Kidney (tissue), 14 donors: Measurements from ENCODE around the gene PCYOX1L. TPM values are rescaled to one million over a fixed set of nuclear protein-coding genes. Genes with fewer than 3 reads are reported as not detected.
"Not testable (repeated sequence)": the region's sequence is repeated elsewhere in the genome, so short reads cannot be mapped to it uniquely, and the experiment has no call there.

Experiments
- DNase-seq, 5 donors: peaks; one replicate each; pipeline ENCODE4 v3.0.0-alpha.2; 2013 to 2020
- FAIRE-seq: peaks from 2 replicates; lab custom pipeline; 2012; peaks lifted over from hg19 to GRCh38; lab: Jason Lieb, UNC
- H3K27ac ChIP-seq, 2 donors: one replicate each; pipeline ENCODE4 v1.7.0; 2013; ENCODE audit warnings: low read depth in 2 of 2, low read length in 2 of 2, inconsistent platforms in 1 of 2
- H3K27me3 ChIP-seq: one replicate; pipeline ENCODE4 v1.7.1; 2013; ENCODE audit warnings: low read length, inconsistent platforms; ENCODE audit not compliant: control insufficient read depth, insufficient read depth
- H3K36me3 ChIP-seq, 3 donors: one replicate each; pipeline versions ENCODE4 v1.7.0 to v1.7.1; 2013; ENCODE audit warnings: low read length in 3 of 3, control low read depth in 1 of 3, inconsistent platforms in 1 of 3; ENCODE audit not compliant: insufficient read depth in 3 of 3, control insufficient read depth in 2 of 3
- H3K4me1 ChIP-seq, 3 donors: one replicate each; pipeline versions ENCODE4 v1.7.0 to v1.7.1; 2013; ENCODE audit warnings: low read length in 3 of 3, inconsistent platforms in 1 of 3, low read depth in 1 of 3; ENCODE audit not compliant: control insufficient read depth in 2 of 3, insufficient read depth in 2 of 3
- H3K4me3 ChIP-seq, 3 donors: one replicate each; pipeline versions ENCODE4 v1.7.0 to v1.8.1; 2013; ENCODE audit warnings: low read length in 3 of 3, control low read depth in 1 of 3, inconsistent platforms in 1 of 3
- H3K9ac ChIP-seq, 3 donors: one replicate each; pipeline versions ENCODE4 v1.7.0 to v1.7.1; 2013; ENCODE audit warnings: low read length in 3 of 3, control low read depth in 1 of 3, inconsistent platforms in 1 of 3
- H3K9me3 ChIP-seq, 3 donors: one replicate each; pipeline versions ENCODE4 v1.7.0 to v1.7.1; 2013; ENCODE audit warnings: low read length in 3 of 3, control low read depth in 1 of 3, inconsistent platforms in 1 of 3; ENCODE audit not compliant: control insufficient read depth in 2 of 3, insufficient read depth in 1 of 3
- intact Hi-C: fragments of 100-400 bp; cut with DNase I; formaldehyde crosslinking; loops from one replicate; pipeline ENCODE4 v1.11.1; 2022
- polyA plus RNA-seq: library from polyadenylated mRNA; stranded (reverse); fragments of 350-450 nt; fragmentation: Illumina TruSeq; extraction: RNeasy Lipid Tissue Mini Kit (QIAGEN cat#74804); gene quantifications from one replicate; pipeline ENCODE4 v1.2.3, GENCODE V29; 2014; ENCODE audit warnings: low read depth, low replicate concordance; ENCODE audit not compliant: insufficient read depth
- total RNA-seq: library from RNA; stranded (reverse); fragmentation: NEBNext Ultra II Directional; extraction: Animal tissue kit (Norgen Biotek cat#: 25700); gene quantifications from one replicate; pipeline ENCODE4 v1.2.1, GENCODE V29; 2021
- TF ChIP-seq, protein P1 (sequence below): IDR thresholded peaks from 3 replicates; pipeline ENCODE4 v1.5.1; 2012; ENCODE audit warnings: mild to moderate bottlenecking, moderate library complexity, borderline replicate concordance; ENCODE audit not compliant: insufficient read depth; ENCODE audit errors: extremely low read depth
- donor health status: control.
- donor health status: control.
- donor health status: control.
- donor health status: control.
- donor health status: control.
- donor health status: DM: yes; HTN: yes; CAD: no.
- donor health status: Normal renal cell carcinoma (clear cell type).

Gene PCYOX1L
- total and polyA plus RNA-seq, 2 donors from 2014 or later, result 7.2 to 9.0 TPM

GRCh38 chr5:149392718-149393117 lies 34.9 kb downstream of the PCYOX1L start:
- intact Hi-C loops, result no loop called here
- peaks cover 0 to 5% (median 0%) of the 10 kb centered on the region in 3 donors for H3K4me1 ChIP-seq
- H3K9ac ChIP-seq, result no peak overlapping the region
- H3K9me3 ChIP-seq, result no peaks in the 10 kb centered on the region
- H3K36me3 ChIP-seq, result no peaks in the 10 kb centered on the region
- no peaks in the 10 kb centered on the region for H3K27me3 ChIP-seq
- TF ChIP-seq, protein P1, sequence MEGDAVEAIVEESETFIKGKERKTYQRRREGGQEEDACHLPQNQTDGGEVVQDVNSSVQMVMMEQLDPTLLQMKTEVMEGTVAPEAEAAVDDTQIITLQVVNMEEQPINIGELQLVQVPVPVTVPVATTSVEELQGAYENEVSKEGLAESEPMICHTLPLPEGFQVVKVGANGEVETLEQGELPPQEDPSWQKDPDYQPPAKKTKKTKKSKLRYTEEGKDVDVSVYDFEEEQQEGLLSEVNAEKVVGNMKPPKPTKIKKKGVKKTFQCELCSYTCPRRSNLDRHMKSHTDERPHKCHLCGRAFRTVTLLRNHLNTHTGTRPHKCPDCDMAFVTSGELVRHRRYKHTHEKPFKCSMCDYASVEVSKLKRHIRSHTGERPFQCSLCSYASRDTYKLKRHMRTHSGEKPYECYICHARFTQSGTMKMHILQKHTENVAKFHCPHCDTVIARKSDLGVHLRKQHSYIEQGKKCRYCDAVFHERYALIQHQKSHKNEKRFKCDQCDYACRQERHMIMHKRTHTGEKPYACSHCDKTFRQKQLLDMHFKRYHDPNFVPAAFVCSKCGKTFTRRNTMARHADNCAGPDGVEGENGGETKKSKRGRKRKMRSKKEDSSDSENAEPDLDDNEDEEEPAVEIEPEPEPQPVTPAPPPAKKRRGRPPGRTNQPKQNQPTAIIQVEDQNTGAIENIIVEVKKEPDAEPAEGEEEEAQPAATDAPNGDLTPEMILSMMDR, result no peak
- DNase-seq (no peak), FAIRE-seq (no peak)
- no peak overlapping the region for H3K4me3 ChIP-seq
- no peak overlapping the region for H3K27ac ChIP-seq

GRCh38 chr5:149394996-149395395 lies 37.1 kb downstream of the PCYOX1L start:
- H3K4me1 ChIP-seq, FAIRE-seq, H3K27me3 ChIP-seq, DNase-seq, H3K36me3 ChIP-seq, H3K9ac ChIP-seq, H3K4me3 ChIP-seq, H3K27ac ChIP-seq, H3K9me3 ChIP-seq, intact Hi-C loops: not testable (repeated sequence)

DNA sequence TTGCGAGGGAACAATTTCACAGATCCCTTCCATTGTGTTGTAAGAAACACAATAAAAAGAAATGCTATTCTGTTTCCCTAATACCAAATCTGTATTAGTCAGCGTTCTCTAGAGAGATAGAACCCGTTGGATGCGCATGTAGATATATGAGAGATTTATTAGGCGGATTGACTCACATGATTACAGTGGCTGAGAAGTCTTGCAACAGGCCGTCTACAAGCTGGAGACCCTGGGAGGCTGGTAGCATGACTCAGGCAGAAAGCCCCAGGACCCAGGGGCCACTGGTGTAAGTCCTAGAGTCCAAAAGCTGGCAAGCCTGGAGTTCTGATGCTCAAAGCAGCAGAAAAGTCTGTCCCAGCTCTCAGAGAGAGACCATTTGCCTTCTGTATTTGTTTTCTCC lies 39.7 kb downstream of the PCYOX1L start:
- TF ChIP-seq, protein P1, result no peak
- no peak for FAIRE-seq
- H3K36me3 ChIP-seq, result no peaks in the 10 kb centered on the region

DNA sequence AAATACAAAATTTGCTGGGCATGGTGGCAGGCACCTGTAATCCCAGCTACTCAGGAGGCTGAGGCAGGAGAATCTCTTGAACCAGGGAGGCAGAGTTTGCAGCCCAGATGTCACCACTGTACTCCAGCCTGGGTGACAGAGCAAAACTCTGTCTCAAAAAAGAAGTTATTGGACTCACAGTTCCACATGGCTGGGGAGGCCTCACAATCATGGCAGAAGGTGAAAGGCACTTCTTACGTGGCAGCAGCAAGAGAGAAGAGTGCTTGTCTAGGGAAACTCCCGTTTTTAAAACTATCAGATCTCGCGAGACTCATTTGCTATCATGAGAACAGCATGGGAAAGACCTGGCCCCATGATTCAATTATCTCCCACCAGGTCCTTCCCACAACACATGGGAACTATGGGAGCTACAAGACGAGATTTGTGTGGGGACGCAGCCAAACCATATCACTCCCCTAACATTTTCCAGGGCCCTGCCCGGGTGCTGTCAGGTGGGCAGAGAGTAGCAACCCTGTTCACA lies 41.0 kb downstream of the PCYOX1L start:
- H3K9ac ChIP-seq, intact Hi-C loops, H3K4me1 ChIP-seq, H3K9me3 ChIP-seq, H3K27ac ChIP-seq, H3K4me3 ChIP-seq, FAIRE-seq, H3K27me3 ChIP-seq, H3K36me3 ChIP-seq, DNase-seq: not testable (repeated sequence)

More for the DNA sequence above, 39.7 kb downstream of the PCYOX1L start:
- Histone ChIP-seq H3K9ac (no peak overlapping the region), H3K27ac (no peak overlapping the region), H3K9me3 (no peaks in the 10 kb centered on the region), H3K4me3 (no peak overlapping the region), H3K27me3 (no peaks in the 10 kb centered on the region), H3K4me1 (no peaks in the 10 kb centered on the region)
- DNase-seq, result peak in 1 of 5 donors; percentile 87
- intact Hi-C loops, result no loop called here
